CD4-positive, alpha-beta T cell treated with Interleukin-2 at 100 ng/mL for 4 hours (primary cell): ENCODE results near the gene GPC6.

Source experiments
- DNase-seq: peaks from one replicate; pipeline ENCODE4 v3.0.0-alpha.2; 2020; ENCODE audit warnings: low spot score

GPC6 gene

DNA sequence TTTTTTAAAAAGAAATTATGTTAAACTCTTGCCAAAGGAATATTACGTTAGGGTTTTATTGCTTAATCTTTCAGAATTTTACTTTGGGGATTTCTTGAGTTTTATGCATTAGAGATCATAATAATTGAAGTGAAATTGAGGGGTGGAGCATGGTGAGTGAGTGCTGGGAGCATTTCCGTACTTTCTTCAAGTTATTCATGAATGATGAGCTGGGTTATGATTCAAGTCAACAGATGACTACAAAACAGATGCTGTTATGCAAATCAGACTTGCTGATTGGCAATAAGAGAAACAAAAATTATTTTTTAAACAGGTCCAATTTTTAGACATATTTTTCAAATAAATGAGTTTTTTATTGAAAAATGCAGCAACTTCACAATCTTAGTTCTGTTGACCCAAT lies 748.6 kb downstream of the GPC6 start:
- no peak for DNase-seq

DNA sequence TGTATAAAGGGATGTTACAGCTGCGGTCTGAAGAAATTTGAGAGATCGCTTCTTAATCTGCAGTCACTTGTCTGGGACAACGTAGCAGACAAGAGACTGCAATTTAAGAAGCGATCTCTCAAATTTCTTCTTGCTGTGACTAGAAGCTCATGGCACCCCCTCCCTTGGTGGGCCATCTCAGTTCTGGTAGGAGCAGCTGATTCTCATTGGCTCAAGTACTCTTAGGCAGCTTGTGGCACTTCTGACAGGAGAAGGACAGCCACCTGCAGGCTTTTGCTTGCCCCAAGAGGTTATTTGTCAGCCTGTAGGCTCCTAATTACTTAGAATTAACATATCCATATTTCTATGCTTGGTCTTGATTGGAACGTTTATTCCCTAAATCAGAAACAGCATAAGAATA lies 749.9 kb downstream of the GPC6 start:
- no peak for DNase-seq

DNA sequence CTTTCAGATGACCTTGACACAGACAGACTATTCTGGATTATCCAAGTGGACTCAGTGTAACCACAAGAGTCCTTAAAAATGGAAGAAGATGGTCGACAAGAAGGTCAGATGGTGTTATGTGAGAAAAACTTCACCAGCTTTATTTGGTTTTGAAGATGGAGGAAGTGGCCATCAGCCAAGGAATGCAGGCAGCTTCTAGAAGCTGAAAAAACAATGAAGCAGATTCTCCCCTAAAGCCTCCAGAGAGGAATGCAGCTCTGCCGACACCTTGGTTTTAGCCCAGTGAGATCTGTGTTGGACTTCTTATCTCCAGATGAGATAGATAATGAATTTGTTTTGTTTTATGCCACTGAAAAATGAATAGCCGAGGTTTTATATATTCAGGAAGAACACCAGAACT lies 751.4 kb downstream of the GPC6 start:
- DNase-seq = no peak

GRCh38 chr13:93981426-93981977 lies 754.9 kb downstream of the GPC6 start:
- DNase-seq = no peak

GRCh38 chr13:93982179-93982918 lies 755.7 kb downstream of the GPC6 start:
- no peak for DNase-seq

GRCh38 chr13:93984052-93984451 lies 757.4 kb downstream of the GPC6 start:
- DNase-seq = no peak

GRCh38 chr13:93984876-93985275 lies 758.3 kb downstream of the GPC6 start:
- DNase-seq = no peak

GRCh38 chr13:93987458-93987857 lies 760.9 kb downstream of the GPC6 start:
- no peak for DNase-seq

GRCh38 chr13:93991569-93991968 lies 765.0 kb downstream of the GPC6 start:
- no peak for DNase-seq

DNA sequence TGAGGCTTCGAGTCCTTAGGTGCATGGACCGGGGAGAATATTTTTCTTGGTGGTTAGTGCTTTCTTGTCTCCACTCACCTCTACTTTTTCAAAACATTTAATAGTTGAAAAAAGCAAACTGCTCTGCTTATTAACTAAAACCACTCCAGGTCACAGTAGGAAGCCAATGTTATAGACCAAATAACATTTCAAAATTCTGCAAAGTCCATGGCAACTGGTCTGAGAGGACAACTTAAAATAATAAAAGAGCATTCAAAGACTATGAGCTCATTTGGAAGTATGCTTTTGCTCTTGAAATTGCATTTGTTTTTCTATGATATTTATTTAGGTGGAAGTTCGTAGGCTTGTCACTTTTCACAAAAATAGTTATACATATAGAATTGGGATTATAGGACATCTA lies 769.9 kb downstream of the GPC6 start:
- DNase-seq = no peak

DNA sequence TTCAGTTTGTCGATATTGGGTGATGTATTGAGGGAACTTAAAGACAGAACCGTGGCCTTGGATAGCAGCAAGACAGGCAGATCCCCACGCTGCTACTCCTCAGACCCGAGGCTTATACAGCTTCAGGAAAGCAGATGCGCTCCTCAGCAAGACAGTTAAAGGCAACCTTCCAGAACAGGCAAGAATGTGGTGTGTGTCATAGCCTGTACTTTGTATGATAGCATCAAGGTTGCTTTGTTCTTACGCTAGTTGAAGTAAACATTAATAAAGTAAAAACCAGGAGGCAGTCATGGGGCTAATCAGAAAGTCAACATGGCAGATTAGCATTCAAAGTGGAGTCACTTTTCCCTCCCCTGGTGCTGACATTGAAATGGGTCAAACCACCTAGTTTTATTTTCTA lies 779.7 kb downstream of the GPC6 start:
- no peak for DNase-seq

DNA sequence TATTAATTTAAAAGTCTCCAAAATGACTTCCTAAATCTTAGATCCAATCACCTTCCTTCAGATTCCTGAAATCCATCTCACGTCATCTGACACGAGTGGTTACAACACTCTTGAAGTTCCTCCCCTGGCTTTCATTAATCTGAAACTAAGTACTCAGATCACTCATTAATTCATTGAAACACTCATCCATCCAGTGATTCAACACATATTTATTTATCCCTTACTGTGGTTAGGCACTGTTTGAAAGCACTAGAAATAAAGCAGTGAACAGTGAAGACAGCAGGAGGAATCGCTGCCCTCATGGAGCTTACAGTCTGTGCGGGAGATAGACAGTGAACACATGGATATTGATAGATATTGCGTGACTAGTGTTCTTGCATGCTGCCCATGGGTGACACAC lies 780.5 kb downstream of the GPC6 start:
- DNase-seq = no peak

DNA sequence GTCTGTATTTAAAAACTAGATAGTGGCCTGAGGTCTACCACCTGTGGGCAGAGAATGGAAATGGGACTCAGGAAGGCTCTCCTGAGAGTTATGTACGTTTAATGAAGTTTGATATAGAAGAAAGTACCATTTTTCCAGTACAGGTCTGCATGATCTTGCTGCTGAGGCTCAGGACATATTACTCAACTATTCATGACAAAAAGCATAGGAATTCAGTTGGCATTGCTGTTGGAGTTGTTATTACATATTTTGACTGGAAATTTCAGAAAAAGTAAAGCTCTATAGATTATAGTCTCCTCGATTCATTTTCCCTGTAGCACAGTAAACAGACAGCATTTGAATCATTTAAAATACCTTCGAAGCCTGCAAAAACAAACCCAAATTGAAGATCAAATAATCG lies 783.1 kb downstream of the GPC6 start:
- no peak for DNase-seq

- no peak for DNase-seq
Observed at GRCh38 chr13:94014461-94014860, 787.9 kb downstream of the GPC6 start.

- no peak for DNase-seq
Observed at GRCh38 chr13:94020426-94020825, 793.8 kb downstream of the GPC6 start.

GRCh38 chr13:94020833-94021232 lies 794.2 kb downstream of the GPC6 start:
- DNase-seq = no peak

DNA sequence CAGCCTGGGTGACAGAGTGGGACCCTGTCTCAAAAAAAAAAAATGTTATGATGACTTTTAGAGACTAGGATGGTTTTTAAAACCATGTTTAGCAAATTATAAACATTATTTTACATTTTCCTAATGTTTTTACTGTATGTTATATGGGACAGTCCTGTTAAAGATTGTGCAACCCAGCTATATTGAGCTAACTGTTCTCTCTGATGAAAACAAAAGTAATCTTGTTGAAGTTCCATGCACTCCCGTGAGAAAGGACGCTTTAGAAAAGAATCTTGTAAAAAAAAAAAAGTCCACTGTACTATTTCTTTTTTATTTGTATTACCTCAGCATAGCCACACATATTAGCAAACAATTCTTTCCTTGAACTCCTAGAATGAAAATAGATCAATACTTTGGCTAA lies 801.6 kb downstream of the GPC6 start:
- no peak for DNase-seq

DNA sequence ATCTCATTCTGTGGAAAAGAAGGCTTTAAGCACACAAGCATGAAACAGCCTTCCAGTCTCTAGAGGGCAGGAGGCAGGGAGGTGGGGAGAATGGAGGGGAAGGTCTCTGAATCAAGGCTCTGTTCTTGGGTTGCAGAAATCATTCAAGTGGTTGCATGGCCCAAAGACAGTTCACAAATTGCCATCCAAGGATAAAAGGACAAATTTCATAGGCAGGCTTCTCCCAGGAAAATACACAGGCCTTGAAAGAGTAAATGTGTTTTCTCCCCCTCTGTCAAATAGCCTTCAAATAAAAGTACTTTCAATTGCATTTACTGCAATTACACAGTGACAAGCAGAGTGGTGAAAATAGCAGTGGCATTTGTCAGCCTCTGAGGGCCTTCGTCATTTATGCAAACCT lies 802.0 kb downstream of the GPC6 start:
- no peak for DNase-seq

DNA sequence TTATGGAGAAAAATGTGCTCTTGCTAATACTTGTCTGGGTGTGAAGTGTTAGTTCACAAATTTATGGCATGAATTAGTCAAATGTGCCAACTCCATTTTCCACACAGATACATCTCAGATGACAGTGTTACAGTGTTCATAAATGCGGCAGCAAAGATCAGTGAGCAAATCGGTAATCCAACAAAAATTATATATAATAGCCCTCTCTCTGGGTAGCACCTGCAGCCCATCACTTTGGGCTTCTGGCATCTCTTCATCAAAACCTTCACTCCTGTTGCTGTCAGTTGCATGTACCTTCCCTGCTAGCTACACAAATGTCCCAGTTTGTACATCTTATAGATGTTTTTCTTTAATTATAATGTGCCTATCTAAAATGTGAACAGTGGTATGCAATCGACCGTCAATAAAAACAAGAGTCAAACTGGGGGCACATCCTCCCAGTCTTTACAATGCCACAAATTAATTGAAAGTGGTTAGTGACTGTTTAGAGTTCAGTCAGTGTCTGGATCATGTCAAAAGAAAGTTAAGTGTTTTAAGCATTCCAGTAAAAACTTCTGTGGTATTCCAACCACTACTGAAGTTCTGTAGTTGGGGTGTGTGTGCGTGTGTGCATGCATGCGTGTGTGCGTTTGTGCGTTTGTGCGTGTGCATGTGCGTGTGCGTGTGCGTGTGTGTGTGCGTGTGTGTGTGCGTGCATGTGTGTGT lies 804.0 kb downstream of the GPC6 start:
- DNase-seq = no peak

DNA sequence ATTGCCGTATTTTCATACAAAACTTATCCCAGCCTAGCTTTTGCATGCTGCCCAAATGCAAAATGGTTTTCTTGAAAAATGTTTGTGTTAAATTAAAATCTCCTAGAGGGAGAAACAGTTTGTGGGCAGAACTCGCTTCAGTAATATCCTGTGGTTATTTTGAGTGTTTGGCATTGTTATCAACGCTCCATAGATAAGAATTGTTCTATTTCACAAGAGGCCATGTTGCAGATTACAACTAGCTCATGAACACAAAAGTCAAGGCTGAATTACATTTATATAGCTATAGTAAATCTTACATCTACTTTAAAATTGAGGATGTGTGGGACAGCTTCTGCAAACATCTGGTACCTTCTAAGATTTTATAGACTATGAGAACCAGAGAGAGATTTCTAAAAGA lies 805.0 kb downstream of the GPC6 start:
- DNase-seq = no peak

DNA sequence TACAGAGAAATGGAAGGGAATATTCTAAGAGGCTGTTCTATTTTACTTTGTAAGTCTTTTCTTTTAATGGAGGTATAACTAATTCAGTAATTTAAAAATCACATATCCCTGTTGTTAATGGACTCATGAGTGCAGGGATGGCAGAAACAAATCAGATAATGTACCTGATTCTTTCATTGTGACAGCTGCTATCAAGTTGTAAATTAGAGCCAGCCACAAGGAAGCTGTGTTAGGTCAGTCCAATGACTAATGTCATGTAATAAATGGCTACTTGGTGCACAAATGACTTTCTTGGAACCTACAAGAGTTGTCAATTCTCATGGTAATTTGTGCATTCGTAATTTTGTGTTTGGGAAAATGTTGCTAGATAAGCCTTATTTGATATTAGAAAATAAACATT lies 806.5 kb downstream of the GPC6 start:
- no peak for DNase-seq

GRCh38 chr13:94033830-94034642 lies 807.4 kb downstream of the GPC6 start:
- DNase-seq = no peak

GRCh38 chr13:94050039-94050438 lies 823.4 kb downstream of the GPC6 start:
- DNase-seq = no peak
